Neural cell (in vitro differentiated cells): ENCODE results near the gene ACOXL. TPM values are rescaled to one million over a fixed set of nuclear protein-coding genes. Genes with fewer than 3 reads are reported as not detected.

Experiments
- H2AFZ ChIP-seq: fragments of 200-600, 300-800 bp; sonication (generic), shearing (Covaris generic); 2 replicates; pipeline ENCODE4 v1.6.0; 2014; ENCODE audit warnings: low read depth, mild to moderate bottlenecking, antibody characterized with exemption, low read length, moderate library complexity
- H3F3A ChIP-seq: fragments of 200-600 bp; shearing (Covaris generic); 2 replicates; pipeline ENCODE4 v1.6.1; 2016; ENCODE audit warnings: mild to moderate bottlenecking, moderate library complexity, mixed read lengths, antibody characterized with exemption, low read length; ENCODE audit not compliant: insufficient read depth, poor library complexity, severe bottlenecking
- H3K27ac ChIP-seq: fragments of 200-600, 300-800 bp; sonication (generic), shearing (Covaris generic); 2 replicates; pipeline ENCODE4 v1.5.1; 2014; ENCODE audit warnings: mild to moderate bottlenecking, low read length, moderate library complexity
- H3K27me3 ChIP-seq: fragments of 300-800, 200-600 bp; sonication (generic), shearing (Covaris generic); 2 replicates; pipeline ENCODE4 v1.6.0; 2014; ENCODE audit warnings: mild to moderate bottlenecking, low read depth, low read length, moderate library complexity; ENCODE audit not compliant: insufficient read depth
- H3K36me3 ChIP-seq: fragments of 300-800, 200-600 bp; sonication (generic), shearing (Covaris generic); 2 replicates; pipeline ENCODE4 v1.5.1; 2014; ENCODE audit warnings: mild to moderate bottlenecking, antibody characterized with exemption, low read length, moderate library complexity; ENCODE audit not compliant: insufficient read depth
- H3K4me2 ChIP-seq: fragments of 300-800, 200-600 bp; sonication (generic), shearing (Covaris generic); 2 replicates; pipeline ENCODE4 v1.6.0; 2014; ENCODE audit warnings: mild to moderate bottlenecking, low read length
- H3K4me3 ChIP-seq: fragments of 300-800, 200-600 bp; sonication (generic), shearing (Covaris generic); 2 replicates; pipeline ENCODE4 v1.5.1; 2014; ENCODE audit warnings: mild to moderate bottlenecking, low read length, moderate library complexity
- H3K79me2 ChIP-seq: fragments of 200-600 bp; shearing (Covaris generic); replicated peaks from 2 replicates; pipeline ENCODE4 v1.6.0; 2014; ENCODE audit warnings: mild to moderate bottlenecking, low read length, moderate library complexity; ENCODE audit not compliant: insufficient read depth
- H3K9ac ChIP-seq: fragments of 300-800, 200-600 bp; sonication (generic), shearing (Covaris generic); 2 replicates; pipeline ENCODE4 v1.6.1; 2016; ENCODE audit warnings: mild to moderate bottlenecking, low read length, mixed read lengths
- H3K9me2 ChIP-seq: fragments of 200-600 bp; shearing (Covaris generic); 2 replicates; pipeline ENCODE4 v1.6.1; 2016; ENCODE audit warnings: mild to moderate bottlenecking, low read length, mixed read lengths; ENCODE audit not compliant: insufficient read depth
- H3K9me3 ChIP-seq: fragments of 200-600, 300-800 bp; sonication (generic), shearing (Covaris generic); 2 replicates; pipeline ENCODE4 v1.6.1; 2016; ENCODE audit warnings: mild to moderate bottlenecking, mixed run types, low read length, moderate library complexity, mixed read lengths
- H4K20me1 ChIP-seq: fragments of 200-600 bp; shearing (Covaris generic); 2 replicates; pipeline ENCODE4 v1.6.1; 2016; ENCODE audit warnings: mild to moderate bottlenecking, mixed run types; ENCODE audit not compliant: insufficient read depth
- CTCF ChIP-seq: fragments of 450-650 bp; IDR thresholded peaks from 2 replicates; pipeline ENCODE4 v1.5.1; 2014; ENCODE audit warnings: antibody characterized with exemption, mild to moderate bottlenecking, moderate library complexity; ENCODE audit not compliant: poor library complexity, severe bottlenecking
- EP300 ChIP-seq: fragments of 450-650 bp; conservative IDR thresholded peaks from 2 replicates; pipeline ENCODE4 v1.6.1; 2014; ENCODE audit warnings: antibody characterized with exemption, mild to moderate bottlenecking, moderate library complexity; ENCODE audit not compliant: poor library complexity, severe bottlenecking
- EZH2 ChIP-seq: fragments of 200-600, 300-800 bp; shearing (Covaris generic), sonication (generic); IDR thresholded peaks from 2 replicates; pipeline ENCODE4 v1.6.1; 2014; ENCODE audit warnings: antibody characterized with exemption, low read length, borderline replicate concordance, mild to moderate bottlenecking; ENCODE audit not compliant: insufficient read depth, poor library complexity, severe bottlenecking
- MXI1 ChIP-seq: fragments of 450-650 bp; conservative IDR thresholded peaks from 2 replicates; pipeline ENCODE4 v1.6.1; 2014; ENCODE audit warnings: antibody characterized with exemption, mild to moderate bottlenecking; ENCODE audit not compliant: poor library complexity, severe bottlenecking
- POLR2AphosphoS5 ChIP-seq: IDR thresholded peaks from 2 replicates; pipeline ENCODE4 v1.6.1; 2012
- RAD21 ChIP-seq: fragments of 450-650 bp; conservative IDR thresholded peaks from 2 replicates; pipeline ENCODE4 v1.6.1; 2014; ENCODE audit warnings: antibody characterized with exemption, mild to moderate bottlenecking, moderate library complexity
- REST ChIP-seq: IDR thresholded peaks from 2 replicates; pipeline ENCODE4 v1.6.1; 2012; ENCODE audit warnings: borderline replicate concordance
- SMC3 ChIP-seq: fragments of 450-650 bp; conservative IDR thresholded peaks from 2 replicates; pipeline ENCODE4 v1.6.1; 2014; ENCODE audit warnings: antibody characterized with exemption, mild to moderate bottlenecking, moderate library complexity; ENCODE audit not compliant: poor library complexity
- TAF1 ChIP-seq: IDR thresholded peaks from 2 replicates; pipeline ENCODE4 v1.6.1; 2012; ENCODE audit warnings: low read depth
- polyA plus RNA-seq: library from polyadenylated mRNA; depleted of rRNA; stranded (reverse); fragments of >200 nt; gene quantifications from 2 replicates; pipeline ENCODE4 v1.2.3, GENCODE V29; 2014

Gene ACOXL
- polyA plus RNA-seq, 1 donor from 2014 or later, result not detected

- Histone ChIP-seq H3K4me2 (no peak overlapping the region), H4K20me1 (no peaks in the 10 kb centered on the region), H3K36me3 (no peaks in the 10 kb centered on the region), H3K9me2 (no peaks in the 10 kb centered on the region), H3K4me3 (no peak overlapping the region), H3K79me2 (no peaks in the 10 kb centered on the region), H2AFZ (no peak overlapping the region), H3K9ac (no peak overlapping the region), H3F3A (no peaks in the 10 kb centered on the region), H3K27me3 (no peaks in the 10 kb centered on the region), H3K27ac (no peak overlapping the region), H3K9me3 (no peaks in the 10 kb centered on the region)
- no peak for TF ChIP-seq SMC3
- no peak for TF ChIP-seq TAF1
- TF ChIP-seq REST, result no peak
- TF ChIP-seq CTCF, result no peak
- no peak for TF ChIP-seq POLR2AphosphoS5
- no peak for TF ChIP-seq EZH2
- TF ChIP-seq MXI1, result no peak
- no peak for TF ChIP-seq RAD21
- TF ChIP-seq EP300, result no peak
Observed at GRCh38 chr2:110804915-110805314, 72.5 kb downstream of the ACOXL start.

- Histone ChIP-seq H3F3A (no peaks in the 10 kb centered on the region), H3K27ac (no peak overlapping the region), H3K9me3 (no peaks in the 10 kb centered on the region), H3K36me3 (no peaks in the 10 kb centered on the region), H3K79me2 (no peaks in the 10 kb centered on the region), H3K27me3 (no peaks in the 10 kb centered on the region), H3K9ac (no peak overlapping the region), H2AFZ (no peak overlapping the region), H4K20me1 (no peaks in the 10 kb centered on the region), H3K4me3 (no peak overlapping the region), H3K4me2 (no peak overlapping the region), H3K9me2 (no peaks in the 10 kb centered on the region)
- TF ChIP-seq EZH2 (no peak), REST (no peak), POLR2AphosphoS5 (no peak), CTCF (no peak), MXI1 (no peak), SMC3 (no peak), TAF1 (no peak), RAD21 (no peak), EP300 (no peak)
Observed at GRCh38 chr2:110805894-110806452, 73.6 kb downstream of the ACOXL start.
